ENCODE results near the gene FRMD3.

The FRMD3 gene

DNA sequence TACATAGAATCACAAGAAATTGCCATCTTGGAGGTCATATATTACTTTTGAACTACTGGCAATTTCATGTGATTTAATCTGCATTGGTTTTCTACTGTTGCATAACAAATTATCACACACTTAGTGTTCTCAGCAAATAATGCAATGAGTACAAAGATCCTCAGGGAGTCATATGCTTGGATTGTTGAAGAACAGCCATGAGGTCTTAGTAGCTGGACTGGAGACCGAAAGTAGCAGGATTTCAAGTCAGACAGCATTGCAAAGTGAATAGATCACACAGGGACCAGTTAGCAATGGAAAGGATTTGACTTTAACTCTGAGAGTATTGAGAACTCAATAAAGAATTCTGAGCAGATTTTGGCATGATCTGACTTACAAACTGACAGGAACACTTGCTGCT lies 32.2 kb upstream of the FRMD3 start:
- TF ChIP-seq, protein P1, sequence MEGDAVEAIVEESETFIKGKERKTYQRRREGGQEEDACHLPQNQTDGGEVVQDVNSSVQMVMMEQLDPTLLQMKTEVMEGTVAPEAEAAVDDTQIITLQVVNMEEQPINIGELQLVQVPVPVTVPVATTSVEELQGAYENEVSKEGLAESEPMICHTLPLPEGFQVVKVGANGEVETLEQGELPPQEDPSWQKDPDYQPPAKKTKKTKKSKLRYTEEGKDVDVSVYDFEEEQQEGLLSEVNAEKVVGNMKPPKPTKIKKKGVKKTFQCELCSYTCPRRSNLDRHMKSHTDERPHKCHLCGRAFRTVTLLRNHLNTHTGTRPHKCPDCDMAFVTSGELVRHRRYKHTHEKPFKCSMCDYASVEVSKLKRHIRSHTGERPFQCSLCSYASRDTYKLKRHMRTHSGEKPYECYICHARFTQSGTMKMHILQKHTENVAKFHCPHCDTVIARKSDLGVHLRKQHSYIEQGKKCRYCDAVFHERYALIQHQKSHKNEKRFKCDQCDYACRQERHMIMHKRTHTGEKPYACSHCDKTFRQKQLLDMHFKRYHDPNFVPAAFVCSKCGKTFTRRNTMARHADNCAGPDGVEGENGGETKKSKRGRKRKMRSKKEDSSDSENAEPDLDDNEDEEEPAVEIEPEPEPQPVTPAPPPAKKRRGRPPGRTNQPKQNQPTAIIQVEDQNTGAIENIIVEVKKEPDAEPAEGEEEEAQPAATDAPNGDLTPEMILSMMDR (IDR thresholded peaks at IDR 0.05; ENCODE audit: extremely low read depth, insufficient read depth, missing control alignments): no peak
- DNase-seq (ENCODE audit: low spot score): no peak
- in situ Hi-C loops (cut with MboI; ENCODE audit: low pct_unique_long_range_greater_than_20kb, low sequenced_read_pairs, unreplicated experiment): no loop called here

DNA sequence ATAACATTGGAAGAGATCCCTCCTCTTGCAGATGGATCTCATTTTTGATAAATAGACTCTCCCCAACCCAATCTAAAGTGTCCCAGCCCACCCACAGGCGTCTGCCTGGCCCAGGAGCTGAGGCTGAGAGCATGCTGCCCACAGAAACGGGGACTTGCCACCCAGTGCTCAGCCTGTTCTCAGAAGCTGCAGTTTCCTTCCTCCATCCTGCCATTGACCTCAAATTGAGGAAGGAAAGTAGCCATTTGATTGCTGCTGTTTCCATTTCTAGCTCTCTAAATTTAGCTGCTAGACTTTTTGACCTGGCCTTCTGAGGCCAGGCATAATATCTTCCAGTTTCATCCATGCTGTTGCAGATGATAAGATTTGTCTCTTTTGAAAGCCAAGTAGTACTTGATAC lies 31.1 kb upstream of the FRMD3 start:
- in situ Hi-C loops (cut with MboI; ENCODE audit: low pct_unique_long_range_greater_than_20kb, low sequenced_read_pairs, unreplicated experiment): no loop called here
- TF ChIP-seq, protein P1 (IDR thresholded peaks at IDR 0.05; ENCODE audit: extremely low read depth, insufficient read depth, missing control alignments): no peak
- DNase-seq (ENCODE audit: low spot score): no peak

DNA sequence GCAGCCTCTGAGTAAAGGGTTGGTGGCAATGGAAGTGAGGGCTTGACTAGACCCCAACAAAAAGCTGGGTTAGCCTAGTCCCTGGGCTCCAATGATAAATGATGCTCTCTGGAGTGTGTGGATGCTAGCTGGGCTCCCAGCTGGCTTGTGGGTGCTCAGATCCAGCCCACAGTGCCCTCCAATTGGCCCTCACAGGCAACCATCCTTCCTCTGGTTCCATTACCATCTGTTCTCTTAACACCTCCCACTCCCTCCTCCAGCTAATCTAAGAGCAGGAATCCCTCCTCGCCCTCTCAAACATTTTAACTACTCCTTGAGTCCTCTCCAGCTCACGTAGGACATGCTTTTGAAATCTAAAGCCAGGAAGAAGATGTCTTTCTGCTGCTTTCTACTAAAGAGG lies 25.2 kb upstream of the FRMD3 start:
- in situ Hi-C loops (cut with MboI; ENCODE audit: low pct_unique_long_range_greater_than_20kb, low sequenced_read_pairs, unreplicated experiment): no loop called here
- DNase-seq (ENCODE audit: low spot score): no peak

DNA sequence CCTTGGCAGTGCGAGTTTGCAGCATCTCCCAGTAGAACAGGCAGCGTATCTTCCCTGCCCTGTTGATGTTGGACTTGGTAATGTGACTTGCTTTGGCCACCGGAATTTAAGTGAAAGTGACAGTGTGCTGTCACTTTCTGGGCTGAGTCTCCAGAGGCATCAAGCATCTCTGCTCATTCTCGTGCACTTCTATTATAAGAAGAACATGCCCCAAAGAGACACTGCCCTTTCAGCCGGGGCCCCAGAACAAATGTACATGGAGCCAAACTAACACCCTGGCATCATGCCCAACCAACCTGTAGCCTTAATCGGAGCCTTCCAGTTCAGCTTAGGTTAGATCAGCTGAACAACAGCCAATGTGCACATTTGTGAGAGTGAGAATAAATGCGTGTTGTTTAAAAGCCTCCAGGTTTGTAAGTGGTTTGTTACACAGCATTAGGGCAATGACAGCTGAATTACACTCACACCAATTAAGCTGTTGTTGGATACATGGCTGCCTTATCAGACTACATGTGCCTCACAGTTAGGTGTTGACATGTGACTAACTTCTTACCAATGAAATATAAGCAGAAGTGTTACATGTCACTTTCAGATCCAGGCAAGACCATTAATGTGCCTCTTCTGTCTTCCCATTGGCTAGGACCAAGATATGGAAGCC lies 22.1 kb upstream of the FRMD3 start:
- in situ Hi-C loops (cut with MboI; ENCODE audit: low pct_unique_long_range_greater_than_20kb, low sequenced_read_pairs, unreplicated experiment): no loop called here
- TF ChIP-seq, protein P1 (IDR thresholded peaks at IDR 0.05; ENCODE audit: extremely low read depth, insufficient read depth, missing control alignments): no peak
- DNase-seq (ENCODE audit: low spot score): no peak

More for the DNA sequence above, 25.2 kb upstream of the FRMD3 start:
- TF ChIP-seq, protein P1 (IDR thresholded peaks at IDR 0.05; ENCODE audit: extremely low read depth, insufficient read depth, missing control alignments): no peak

DNA sequence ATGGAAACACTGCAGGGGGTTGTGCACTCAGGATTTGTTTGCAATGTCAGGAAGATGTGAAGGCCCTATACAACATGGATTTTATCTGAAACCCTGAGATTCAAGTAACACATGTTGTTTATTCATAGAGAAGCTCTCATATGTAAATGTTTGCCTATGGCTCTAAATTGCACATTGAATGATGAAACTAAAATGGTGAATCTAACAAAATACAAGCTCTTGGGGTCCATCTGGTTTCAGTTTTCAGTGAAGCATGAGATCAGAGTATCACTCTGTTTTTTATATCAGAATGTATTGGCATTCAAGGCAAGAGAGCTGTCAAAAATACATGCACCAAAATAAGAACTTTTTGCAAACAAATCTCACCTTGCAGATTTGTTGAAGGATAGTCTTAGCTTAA lies 19.6 kb upstream of the FRMD3 start:
- in situ Hi-C loops (cut with MboI; ENCODE audit: low pct_unique_long_range_greater_than_20kb, low sequenced_read_pairs, unreplicated experiment): no loop called here
- TF ChIP-seq, protein P1 (IDR thresholded peaks at IDR 0.05; ENCODE audit: extremely low read depth, insufficient read depth, missing control alignments): no peak
- DNase-seq (ENCODE audit: low spot score): no peak

DNA sequence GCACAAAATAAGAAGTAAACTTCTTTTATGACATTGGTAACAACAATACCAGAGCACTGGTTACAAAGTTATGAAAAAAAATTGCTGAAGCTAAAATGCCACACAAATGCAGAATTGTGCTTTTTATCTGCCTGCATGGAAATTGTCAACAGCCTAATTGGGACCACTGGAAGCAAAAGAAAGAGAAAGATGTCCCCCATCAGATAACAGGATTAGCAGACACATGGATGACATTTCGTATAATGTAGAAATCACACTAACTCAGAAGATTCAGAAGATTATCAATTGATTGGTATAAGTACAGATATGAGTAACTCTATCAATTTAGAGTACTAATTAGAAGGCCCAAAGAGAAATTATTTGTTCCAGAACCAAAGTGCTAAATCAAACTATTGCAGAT lies 19.1 kb upstream of the FRMD3 start:
- in situ Hi-C loops (cut with MboI; ENCODE audit: low pct_unique_long_range_greater_than_20kb, low sequenced_read_pairs, unreplicated experiment): no loop called here
- TF ChIP-seq, protein P1 (IDR thresholded peaks at IDR 0.05; ENCODE audit: extremely low read depth, insufficient read depth, missing control alignments): no peak
- DNase-seq (ENCODE audit: low spot score): no peak

Measured in GM13977 (cell line).